ENCODE data around the gene DYNC1H1. TPM values are rescaled to one million over a fixed set of nuclear protein-coding genes. Genes with fewer than 3 reads are reported as not detected.

Gene DYNC1H1
- total RNA-seq, 1 experiment from 2014 or later, result 606 TPM

DNA sequence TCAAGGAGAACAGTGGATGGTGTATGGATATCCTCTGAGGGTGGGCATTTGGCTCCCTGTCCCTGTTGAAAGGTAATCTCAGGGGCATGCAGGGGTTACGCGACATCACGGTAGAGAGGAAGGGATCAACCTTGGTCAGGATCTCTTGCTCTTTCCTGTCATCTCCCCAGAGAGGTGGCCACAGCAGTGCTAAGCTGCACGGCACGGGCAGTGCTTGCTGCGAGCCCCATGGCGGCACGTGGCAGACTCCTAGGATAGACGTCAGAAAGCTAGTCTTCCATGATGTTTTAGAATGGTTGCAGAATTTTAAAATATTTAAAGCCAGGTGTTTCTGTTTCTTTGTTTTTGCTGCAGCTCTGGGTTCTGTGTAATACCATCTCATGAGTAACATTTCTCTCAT, 41.0 kb downstream of the DYNC1H1 start:
- BruUV-seq (replicated peaks), result no TSS peak
- Histone ChIP-seq H3F3A (ENCODE audit: low read length, unreplicated experiment) (no peaks in the 10 kb centered on the region), H4K20me1 (ENCODE audit: low read length) (no peaks in the 10 kb centered on the region), H3K79me2 (ENCODE audit: low read length) (no peaks in the 10 kb centered on the region; the same call in 1 of the 2 replicates), H3K4me2 (ENCODE audit: low read length) (no peak overlapping the region), H3K36me3 (ENCODE audit: low read depth, low read length) (peaks cover 88% of the 10 kb centered on the region), H3K4me1 (ENCODE audit: insufficient read depth, low read length) (no peaks in the 10 kb centered on the region), H3K27ac (ENCODE audit: low read length) (no peak overlapping the region), H3K9me2 (replicated peaks; ENCODE audit: low read length) (no peaks in the 10 kb centered on the region), H3K27me3 (ENCODE audit: low read length) (no peaks in the 10 kb centered on the region), H3K9ac (ENCODE audit: low read length) (no peak overlapping the region), H3K9me3 (ENCODE audit: low read length) (no peaks in the 10 kb centered on the region), H3K4me3 (ENCODE audit: low read length) (no peak overlapping the region), H2AFZ (ENCODE audit: low read length) (no peak overlapping the region)
- ChIA-PET CTCF (no interaction called here), POLR2A (ENCODE audit: unreplicated experiment) (no interaction called here)
- intact Hi-C loops (cut with micrococcal nuclease), result no loop called here
- ATAC-seq (no peak), DNase-seq (no peak)
- TF ChIP-seq, protein P1, sequence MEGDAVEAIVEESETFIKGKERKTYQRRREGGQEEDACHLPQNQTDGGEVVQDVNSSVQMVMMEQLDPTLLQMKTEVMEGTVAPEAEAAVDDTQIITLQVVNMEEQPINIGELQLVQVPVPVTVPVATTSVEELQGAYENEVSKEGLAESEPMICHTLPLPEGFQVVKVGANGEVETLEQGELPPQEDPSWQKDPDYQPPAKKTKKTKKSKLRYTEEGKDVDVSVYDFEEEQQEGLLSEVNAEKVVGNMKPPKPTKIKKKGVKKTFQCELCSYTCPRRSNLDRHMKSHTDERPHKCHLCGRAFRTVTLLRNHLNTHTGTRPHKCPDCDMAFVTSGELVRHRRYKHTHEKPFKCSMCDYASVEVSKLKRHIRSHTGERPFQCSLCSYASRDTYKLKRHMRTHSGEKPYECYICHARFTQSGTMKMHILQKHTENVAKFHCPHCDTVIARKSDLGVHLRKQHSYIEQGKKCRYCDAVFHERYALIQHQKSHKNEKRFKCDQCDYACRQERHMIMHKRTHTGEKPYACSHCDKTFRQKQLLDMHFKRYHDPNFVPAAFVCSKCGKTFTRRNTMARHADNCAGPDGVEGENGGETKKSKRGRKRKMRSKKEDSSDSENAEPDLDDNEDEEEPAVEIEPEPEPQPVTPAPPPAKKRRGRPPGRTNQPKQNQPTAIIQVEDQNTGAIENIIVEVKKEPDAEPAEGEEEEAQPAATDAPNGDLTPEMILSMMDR (conservative IDR thresholded peaks at IDR 0.05; ENCODE audit: low read depth, low read length), result no peak
- no peak for TF ChIP-seq EZH2phosphoT487 (IDR thresholded peaks at IDR 0.05; ENCODE audit: borderline replicate concordance, low read length)
- TF ChIP-seq EZH2 (IDR thresholded peaks at IDR 0.05; ENCODE audit: low read length, unreplicated experiment), result no peak

DNA sequence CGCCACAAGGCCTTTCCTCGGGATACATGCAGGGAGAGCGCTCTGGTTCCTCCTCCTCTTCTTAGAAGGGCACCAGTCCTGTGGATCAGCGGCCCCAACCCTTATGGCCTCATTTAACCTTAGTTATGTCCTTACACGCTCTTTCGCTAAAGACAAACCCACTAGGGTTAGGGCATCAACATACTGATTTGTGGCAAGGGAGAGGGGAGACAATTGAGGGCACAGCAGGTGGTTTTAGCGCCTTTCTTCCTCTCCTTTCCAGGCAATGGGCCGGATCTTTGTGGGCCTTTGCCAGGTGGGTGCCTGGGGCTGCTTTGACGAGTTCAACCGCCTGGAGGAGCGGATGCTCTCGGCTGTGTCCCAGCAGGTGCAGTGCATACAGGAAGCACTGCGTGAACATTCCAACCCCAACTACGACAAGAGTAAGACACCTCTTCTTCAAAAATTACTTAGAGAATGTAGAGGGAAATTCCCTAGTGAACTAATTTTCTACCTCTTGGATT, 43.6 kb downstream of the DYNC1H1 start:
- H3K79me2 ChIP-seq (ENCODE audit: low read length), result peaks cover 5% of the 10 kb centered on the region
- BruUV-seq (replicated peaks), result no TSS peak
- no peak for TF ChIP-seq EZH2phosphoT487 (IDR thresholded peaks at IDR 0.05; ENCODE audit: borderline replicate concordance, low read length)
- no peak for TF ChIP-seq EZH2 (IDR thresholded peaks at IDR 0.05; ENCODE audit: low read length, unreplicated experiment)
- TF ChIP-seq, protein P1 (conservative IDR thresholded peaks at IDR 0.05; ENCODE audit: low read depth, low read length), result no peak

DNA sequence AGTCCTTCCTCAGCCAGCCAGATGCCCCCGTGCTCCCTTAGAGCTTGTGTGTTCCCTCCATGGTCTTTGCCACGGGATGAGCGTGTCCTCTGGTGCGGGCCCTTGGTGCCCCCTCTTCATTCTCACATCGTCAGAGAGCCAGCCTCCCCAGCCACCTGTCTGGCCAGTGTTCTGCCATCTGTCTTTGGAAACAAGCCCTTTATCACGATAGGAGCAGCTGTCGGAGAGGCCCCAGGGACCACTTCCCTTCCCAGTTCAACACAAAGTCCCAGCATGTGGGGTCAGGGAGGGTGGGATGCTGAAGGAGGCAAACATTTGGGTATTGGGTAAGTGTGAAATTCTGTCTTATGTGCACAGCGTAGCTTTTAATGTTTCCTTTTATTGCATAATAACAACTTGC, 44.5 kb downstream of the DYNC1H1 start:
- ChIA-PET CTCF (no interaction called here), POLR2A (ENCODE audit: unreplicated experiment) (no interaction called here)
- Histone ChIP-seq H2AFZ (ENCODE audit: low read length) (no peak overlapping the region), H3F3A (ENCODE audit: low read length, unreplicated experiment) (no peaks in the 10 kb centered on the region), H3K4me3 (ENCODE audit: low read length) (no peak overlapping the region), H3K4me1 (ENCODE audit: insufficient read depth, low read length) (no peaks in the 10 kb centered on the region), H3K36me3 (ENCODE audit: low read depth, low read length) (peaks cover 91% of the 10 kb centered on the region), H3K9me3 (ENCODE audit: low read length) (no peaks in the 10 kb centered on the region), H3K27ac (ENCODE audit: low read length) (no peak overlapping the region), H4K20me1 (ENCODE audit: low read length) (peaks cover 4% of the 10 kb centered on the region; the same call in 1 of the 2 replicates), H3K27me3 (ENCODE audit: low read length) (no peaks in the 10 kb centered on the region), H3K4me2 (ENCODE audit: low read length) (no peak overlapping the region), H3K9ac (ENCODE audit: low read length) (no peak overlapping the region), H3K79me2 (ENCODE audit: low read length) (peaks cover 5% of the 10 kb centered on the region), H3K9me2 (replicated peaks; ENCODE audit: low read length) (no peaks in the 10 kb centered on the region)
- TF ChIP-seq EZH2 (IDR thresholded peaks at IDR 0.05; ENCODE audit: low read length, unreplicated experiment) (no peak), EZH2phosphoT487 (IDR thresholded peaks at IDR 0.05; ENCODE audit: borderline replicate concordance, low read length) (no peak)
- TF ChIP-seq, protein P1 (conservative IDR thresholded peaks at IDR 0.05; ENCODE audit: low read depth, low read length), result no peak
- ATAC-seq, result no peak
- intact Hi-C loops (cut with micrococcal nuclease), result no loop called here
- no peak for DNase-seq
- BruUV-seq (replicated peaks), result no TSS peak

More for the DNA sequence above, 43.6 kb downstream of the DYNC1H1 start:
- H3K9ac ChIP-seq (ENCODE audit: low read length), result no peak overlapping the region
- ATAC-seq (no peak), DNase-seq (no peak)
- H2AFZ ChIP-seq (ENCODE audit: low read length), result no peak overlapping the region
- no peak overlapping the region for H3K4me3 ChIP-seq (ENCODE audit: low read length)
- POLR2A ChIA-PET (ENCODE audit: unreplicated experiment), result no interaction called here
- H4K20me1 ChIP-seq (ENCODE audit: low read length), result peaks cover 4% of the 10 kb centered on the region; the same call in 1 of the 2 replicates
- H3K27me3 ChIP-seq (ENCODE audit: low read length), result no peaks in the 10 kb centered on the region
- no peak overlapping the region for H3K4me2 ChIP-seq (ENCODE audit: low read length)
- peaks cover 90% of the 10 kb centered on the region for H3K36me3 ChIP-seq (ENCODE audit: low read depth, low read length)
- no peaks in the 10 kb centered on the region for H3F3A ChIP-seq (ENCODE audit: low read length, unreplicated experiment)
- CTCF ChIA-PET, result no interaction called here
- no peak overlapping the region for H3K27ac ChIP-seq (ENCODE audit: low read length)
- intact Hi-C loops (cut with micrococcal nuclease), result no loop called here
- H3K4me1 ChIP-seq (ENCODE audit: insufficient read depth, low read length), result no peaks in the 10 kb centered on the region
- H3K9me2 ChIP-seq (replicated peaks; ENCODE audit: low read length), result no peaks in the 10 kb centered on the region
- H3K9me3 ChIP-seq (ENCODE audit: low read length), result no peaks in the 10 kb centered on the region
